IPS-20b (cell line): Measurements from ENCODE around the gene ZNF330.

Source experiments
- H3K27ac ChIP-seq: one replicate; pipeline ENCODE4 v1.5.1; 2013; ENCODE audit warnings: low read length
- H3K27me3 ChIP-seq: 2 replicates; pipeline ENCODE4 v1.6.1; 2013; ENCODE audit warnings: mild to moderate bottlenecking, low read length, inconsistent platforms; ENCODE audit not compliant: insufficient read depth
- H3K36me3 ChIP-seq: 2 replicates; pipeline ENCODE4 v1.6.1; 2013; ENCODE audit warnings: low read depth, mild to moderate bottlenecking, inconsistent platforms, low read length, moderate library complexity; ENCODE audit not compliant: insufficient read depth
- H3K4me1 ChIP-seq: 2 replicates; pipeline ENCODE4 v1.6.1; 2013; ENCODE audit warnings: mild to moderate bottlenecking, control low read depth, inconsistent platforms, low read length, moderate library complexity; ENCODE audit not compliant: insufficient read depth
- H3K4me3 ChIP-seq: 2 replicates; pipeline ENCODE4 v1.5.1; 2013; ENCODE audit warnings: mild to moderate bottlenecking, low read length, inconsistent platforms
- H3K9ac ChIP-seq: 2 replicates; pipeline ENCODE4 v1.6.1; 2013; ENCODE audit warnings: low read depth, mild to moderate bottlenecking, inconsistent platforms, low read length, moderate library complexity
- H3K9me3 ChIP-seq: 2 replicates; pipeline ENCODE4 v1.6.1; 2013; ENCODE audit warnings: mild to moderate bottlenecking, low read depth, low read length, inconsistent platforms; ENCODE audit not compliant: insufficient read depth

Gene ZNF330

GRCh38 chr4:141240671-141241070, 20.0 kb downstream of the ZNF330 start:
- Histone ChIP-seq H3K4me1 (no peaks in the 10 kb centered on the region), H3K27ac (no peak overlapping the region), H3K27me3 (no peaks in the 10 kb centered on the region), H3K9ac (no peak overlapping the region), H3K9me3 (no peaks in the 10 kb centered on the region), H3K36me3 (no peaks in the 10 kb centered on the region), H3K4me3 (no peak overlapping the region)

- H3K27me3 ChIP-seq: no peaks in the 10 kb centered on the region
- H3K4me1 ChIP-seq: no peaks in the 10 kb centered on the region
- H3K27ac ChIP-seq: no peak overlapping the region
- no peak overlapping the region for H3K4me3 ChIP-seq
- H3K36me3 ChIP-seq: no peaks in the 10 kb centered on the region
- no peaks in the 10 kb centered on the region for H3K9me3 ChIP-seq
- no peak overlapping the region for H3K9ac ChIP-seq
Observed at GRCh38 chr4:141241986-141242385, 21.3 kb downstream of the ZNF330 start.

- no peak overlapping the region for H3K27ac ChIP-seq
- H3K9me3 ChIP-seq: no peaks in the 10 kb centered on the region
- H3K9ac ChIP-seq: no peak overlapping the region
- no peaks in the 10 kb centered on the region for H3K27me3 ChIP-seq
- no peaks in the 10 kb centered on the region for H3K4me1 ChIP-seq
- H3K36me3 ChIP-seq: no peaks in the 10 kb centered on the region
- no peak overlapping the region for H3K4me3 ChIP-seq
Observed at GRCh38 chr4:141244419-141244818, 23.7 kb downstream of the ZNF330 start.

- Histone ChIP-seq H3K4me3 (no peak overlapping the region), H3K9ac (no peak overlapping the region), H3K27ac (no peak overlapping the region), H3K4me1 (no peaks in the 10 kb centered on the region), H3K27me3 (no peaks in the 10 kb centered on the region), H3K36me3 (no peaks in the 10 kb centered on the region), H3K9me3 (no peaks in the 10 kb centered on the region)
Observed at GRCh38 chr4:141246243-141246642, 25.5 kb downstream of the ZNF330 start.

GRCh38 chr4:141246683-141247429, 26.2 kb downstream of the ZNF330 start:
- no peak overlapping the region for H3K27ac ChIP-seq
- no peaks in the 10 kb centered on the region for H3K36me3 ChIP-seq
- H3K4me1 ChIP-seq: no peaks in the 10 kb centered on the region
- H3K9ac ChIP-seq: no peak overlapping the region
- no peak overlapping the region for H3K4me3 ChIP-seq
- H3K27me3 ChIP-seq: no peaks in the 10 kb centered on the region
- no peaks in the 10 kb centered on the region for H3K9me3 ChIP-seq

GRCh38 chr4:141247430-141247780, 26.7 kb downstream of the ZNF330 start:
- Histone ChIP-seq H3K9ac (no peak overlapping the region), H3K4me1 (no peaks in the 10 kb centered on the region), H3K36me3 (no peaks in the 10 kb centered on the region), H3K9me3 (no peaks in the 10 kb centered on the region), H3K4me3 (no peak overlapping the region), H3K27me3 (no peaks in the 10 kb centered on the region), H3K27ac (no peak overlapping the region)

GRCh38 chr4:141248029-141248428, 27.3 kb downstream of the ZNF330 start:
- no peaks in the 10 kb centered on the region for H3K4me1 ChIP-seq
- H3K27ac ChIP-seq: no peak overlapping the region
- no peaks in the 10 kb centered on the region for H3K27me3 ChIP-seq
- no peaks in the 10 kb centered on the region for H3K9me3 ChIP-seq
- H3K36me3 ChIP-seq: no peaks in the 10 kb centered on the region
- no peak overlapping the region for H3K4me3 ChIP-seq
- H3K9ac ChIP-seq: no peak overlapping the region

GRCh38 chr4:141248486-141248885, 27.8 kb downstream of the ZNF330 start:
- no peaks in the 10 kb centered on the region for H3K36me3 ChIP-seq
- H3K27me3 ChIP-seq: no peaks in the 10 kb centered on the region
- H3K4me3 ChIP-seq: no peak overlapping the region
- H3K27ac ChIP-seq: no peak overlapping the region
- no peaks in the 10 kb centered on the region for H3K9me3 ChIP-seq
- H3K4me1 ChIP-seq: no peaks in the 10 kb centered on the region
- no peak overlapping the region for H3K9ac ChIP-seq

- H3K27me3 ChIP-seq: no peaks in the 10 kb centered on the region
- no peaks in the 10 kb centered on the region for H3K36me3 ChIP-seq
- no peaks in the 10 kb centered on the region for H3K9me3 ChIP-seq
- no peaks in the 10 kb centered on the region for H3K4me1 ChIP-seq
- no peak overlapping the region for H3K9ac ChIP-seq
- H3K4me3 ChIP-seq: no peak overlapping the region
- no peak overlapping the region for H3K27ac ChIP-seq
Observed at GRCh38 chr4:141254326-141254725, 33.6 kb downstream of the ZNF330 start.

- H3K4me3 ChIP-seq: no peak overlapping the region
- H3K9me3 ChIP-seq: no peaks in the 10 kb centered on the region
Observed at GRCh38 chr4:141255016-141255415, 34.3 kb downstream of the ZNF330 start.

GRCh38 chr4:141258558-141258957, 37.9 kb downstream of the ZNF330 start:
- H3K36me3 ChIP-seq: no peaks in the 10 kb centered on the region
- H3K4me3 ChIP-seq: no peak overlapping the region
- H3K9ac ChIP-seq: no peak overlapping the region
- H3K27ac ChIP-seq: no peak overlapping the region
- H3K4me1 ChIP-seq: no peaks in the 10 kb centered on the region
- no peaks in the 10 kb centered on the region for H3K27me3 ChIP-seq
- no peaks in the 10 kb centered on the region for H3K9me3 ChIP-seq

More at GRCh38 chr4:141255016-141255415, 34.3 kb downstream of the ZNF330 start:
- Histone ChIP-seq H3K4me1 (no peaks in the 10 kb centered on the region), H3K36me3 (no peaks in the 10 kb centered on the region), H3K27ac (no peak overlapping the region), H3K9ac (no peak overlapping the region), H3K27me3 (no peaks in the 10 kb centered on the region)

- Histone ChIP-seq H3K27me3 (no peaks in the 10 kb centered on the region), H3K4me3 (no peak overlapping the region), H3K9ac (no peak overlapping the region), H3K4me1 (no peaks in the 10 kb centered on the region), H3K27ac (no peak overlapping the region), H3K36me3 (no peaks in the 10 kb centered on the region), H3K9me3 (no peaks in the 10 kb centered on the region)
Observed at GRCh38 chr4:141275834-141276233, 55.1 kb downstream of the ZNF330 start.
